HG02973 (cell line): ENCODE data around the gene SH3TC2.

Experiments
- ATAC-seq: cut with Tn5 transposase; IDR thresholded peaks from one replicate; pipeline ENCODE4 v1.9.1; 2021; ENCODE audit warnings: moderate library complexity; ENCODE audit not compliant: unreplicated experiment

Gene SH3TC2

DNA sequence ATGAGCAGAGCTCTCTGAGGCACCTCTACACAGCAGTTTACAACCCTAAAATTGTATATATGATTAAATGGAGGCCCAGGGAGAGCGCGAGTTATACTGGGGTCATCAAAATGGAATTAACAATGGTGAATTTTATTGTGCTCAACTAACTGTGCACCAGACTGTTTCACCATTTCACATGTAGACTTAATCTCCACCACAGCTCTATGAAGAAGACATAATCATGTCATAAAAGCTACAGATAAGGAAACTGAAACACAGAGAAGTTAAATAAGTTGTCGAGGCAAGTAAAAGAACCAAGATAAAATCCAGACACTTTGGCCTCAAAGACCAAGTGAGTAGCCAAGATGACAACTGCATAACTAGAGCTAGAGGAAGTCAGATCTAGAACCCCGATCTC is 1.5 kb downstream of the SH3TC2 start:
- no peak for ATAC-seq

GRCh38 chr5:149060325-149060724 is 2.5 kb downstream of the SH3TC2 start:
- ATAC-seq = no peak

DNA sequence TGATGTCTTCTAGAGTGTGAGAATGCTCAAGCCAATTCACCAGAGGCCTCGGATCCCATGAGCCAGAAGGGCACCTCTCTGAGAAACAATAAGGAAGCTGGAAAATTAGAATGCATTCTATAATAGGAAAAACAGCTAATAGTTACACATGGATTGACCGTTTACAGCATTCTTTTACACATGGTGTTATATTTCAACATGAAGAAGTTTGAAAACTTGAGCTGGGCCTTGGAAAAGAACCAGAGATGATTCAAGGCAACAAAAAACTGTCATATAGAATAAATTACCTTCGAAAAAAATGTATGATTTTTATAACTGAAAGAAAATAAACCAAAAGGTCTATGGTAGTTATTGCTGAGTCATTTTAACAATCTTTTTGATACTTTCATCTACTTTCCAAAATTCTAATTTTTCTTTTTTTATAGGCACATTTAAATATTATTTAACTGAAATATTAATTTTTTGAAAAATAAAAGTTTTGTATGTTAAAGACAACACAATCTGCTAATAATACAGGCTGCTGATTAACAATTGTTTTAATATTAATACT is 6.2 kb downstream of the SH3TC2 start:
- no peak for ATAC-seq

- ATAC-seq = no peak
Observed at GRCh38 chr5:149054416-149054815, 8.4 kb downstream of the SH3TC2 start.

GRCh38 chr5:149053072-149053695 is 9.7 kb downstream of the SH3TC2 start:
- no peak for ATAC-seq

GRCh38 chr5:149049371-149049781 is 13.5 kb downstream of the SH3TC2 start:
- no peak for ATAC-seq

GRCh38 chr5:149048811-149049210 is 14.1 kb downstream of the SH3TC2 start:
- ATAC-seq = no peak

- ATAC-seq = no peak
Observed at GRCh38 chr5:149047462-149047861, 15.4 kb downstream of the SH3TC2 start.

- ATAC-seq = no peak
Observed at GRCh38 chr5:149046196-149046829, 16.5 kb downstream of the SH3TC2 start.

DNA sequence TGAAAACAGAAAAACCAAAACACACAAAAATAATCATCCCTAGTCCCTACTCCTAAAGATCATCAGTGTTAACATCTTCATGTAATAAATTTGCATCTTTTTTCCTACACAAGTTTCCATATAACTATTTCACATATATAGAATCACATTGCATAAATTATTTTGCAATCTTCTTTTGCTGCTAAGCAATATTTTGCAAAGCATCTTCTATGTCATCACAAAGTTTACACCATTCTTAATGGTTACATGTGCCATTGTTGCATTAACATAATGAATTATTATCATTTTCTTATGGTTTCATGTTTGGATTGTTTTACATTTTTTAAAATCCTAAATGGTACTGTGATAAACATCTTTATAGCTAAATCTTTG is 17.8 kb downstream of the SH3TC2 start:
- no peak for ATAC-seq

DNA sequence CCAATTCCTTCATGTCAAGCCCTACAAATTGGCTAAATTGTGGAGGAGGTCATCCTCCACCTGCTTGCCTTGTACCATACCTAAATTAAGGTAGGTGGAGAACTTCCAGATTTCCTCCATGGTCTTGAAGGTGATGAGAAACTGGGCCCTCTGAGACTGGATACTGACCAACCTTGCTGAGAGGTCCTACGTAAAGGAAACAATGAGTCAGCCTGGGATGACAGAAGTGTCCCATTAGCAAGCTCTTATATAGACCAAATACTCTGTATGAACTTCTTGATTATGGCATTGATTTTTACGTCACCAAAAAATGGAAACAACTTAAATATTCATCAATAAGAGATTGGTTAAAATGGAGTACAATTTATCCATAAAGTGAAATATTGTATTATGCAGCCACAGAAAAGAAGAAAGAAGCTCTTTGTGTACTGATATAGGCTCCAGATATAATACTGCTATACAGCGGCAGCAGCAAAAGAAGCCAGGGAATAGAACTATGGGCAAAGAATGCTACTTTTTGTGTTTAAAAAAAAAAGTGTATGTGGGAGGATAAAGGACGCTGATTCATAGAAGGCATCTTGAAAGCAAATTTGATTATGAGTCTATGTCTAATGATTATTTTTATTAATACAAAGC is 18.3 kb downstream of the SH3TC2 start:
- no peak for ATAC-seq

GRCh38 chr5:149043641-149044040 is 19.2 kb downstream of the SH3TC2 start:
- ATAC-seq = no peak

DNA sequence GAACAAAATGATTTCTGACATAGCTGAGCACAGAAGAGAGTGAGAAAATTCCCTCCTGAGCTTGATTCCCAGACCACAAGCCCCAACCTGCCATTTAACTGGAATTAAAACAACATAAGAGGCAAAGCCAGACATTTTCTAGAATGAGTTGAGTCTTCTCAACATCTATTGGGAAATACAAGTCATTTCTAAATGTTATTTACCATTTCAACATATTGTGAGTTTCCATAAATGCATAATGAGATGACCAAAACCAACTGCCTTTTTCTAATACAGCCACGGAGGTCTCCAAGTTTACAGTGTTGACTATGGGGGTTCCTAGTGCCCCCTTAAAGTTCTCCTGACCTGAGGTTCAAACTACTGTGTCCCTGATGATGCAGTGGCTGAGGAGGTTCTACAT is 20.0 kb downstream of the SH3TC2 start:
- ATAC-seq = no peak

- ATAC-seq = no peak
Observed at GRCh38 chr5:149041242-149041641, 21.6 kb downstream of the SH3TC2 start.

DNA sequence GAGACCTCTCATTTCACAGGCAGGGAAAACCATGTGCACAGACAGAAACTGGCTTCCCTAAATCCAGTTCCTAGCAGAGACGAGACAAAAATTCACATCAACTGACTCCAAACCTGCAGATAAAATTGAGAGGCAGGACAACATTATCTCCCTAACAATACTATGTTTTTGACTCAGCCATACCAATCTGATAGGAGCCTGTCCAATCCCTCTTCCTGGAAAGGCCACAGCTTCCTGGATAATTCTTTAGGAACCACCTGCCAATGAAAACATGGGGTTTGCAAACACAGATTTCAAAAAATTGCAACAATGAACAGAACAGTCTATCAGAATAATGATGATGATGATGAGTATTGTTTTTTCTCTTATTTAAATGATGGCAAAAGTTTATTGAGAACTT is 22.4 kb downstream of the SH3TC2 start:
- no peak for ATAC-seq

DNA sequence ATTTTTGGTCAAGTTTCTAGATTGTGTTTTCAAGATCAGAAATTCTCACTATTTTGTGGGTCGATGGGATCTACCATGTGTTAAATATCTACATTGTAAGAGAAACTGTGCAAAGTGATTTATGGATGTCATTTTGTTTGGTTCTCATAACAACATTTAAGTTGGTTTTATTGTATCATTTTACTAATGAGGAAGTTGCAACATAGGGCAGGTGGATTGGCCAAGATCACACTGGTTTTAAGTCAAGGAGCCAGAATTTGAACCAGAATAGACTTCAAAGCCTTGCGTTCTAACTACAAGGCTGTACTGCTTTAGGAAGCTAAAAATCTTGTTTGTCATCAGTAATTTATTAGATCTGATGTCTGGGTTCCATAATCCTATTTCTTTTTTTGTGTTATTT is 23.4 kb downstream of the SH3TC2 start:
- no peak for ATAC-seq

- no peak for ATAC-seq
Observed at GRCh38 chr5:149038336-149039080, 24.4 kb downstream of the SH3TC2 start.

- no peak for ATAC-seq
Observed at GRCh38 chr5:149037817-149038216, 25.0 kb downstream of the SH3TC2 start.

DNA sequence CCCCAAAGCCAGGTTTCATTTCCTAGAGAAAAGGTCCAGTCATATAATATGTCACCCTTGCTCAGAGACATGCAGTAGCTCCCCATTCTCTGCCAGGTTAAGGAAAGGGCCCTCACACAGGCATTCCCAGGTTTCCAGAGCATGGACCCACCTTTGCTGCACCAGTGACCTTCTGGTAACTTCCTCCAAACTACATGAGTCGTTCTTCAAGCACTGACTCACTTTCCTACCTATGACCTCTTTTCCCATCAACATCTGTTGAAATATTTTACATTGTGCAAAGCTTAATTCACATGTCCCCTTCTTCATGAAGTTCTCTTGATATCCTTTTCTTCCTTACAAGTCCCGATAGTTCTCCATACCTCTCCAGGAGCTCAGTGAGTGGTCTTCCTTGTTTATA is 25.9 kb downstream of the SH3TC2 start:
- no peak for ATAC-seq

DNA sequence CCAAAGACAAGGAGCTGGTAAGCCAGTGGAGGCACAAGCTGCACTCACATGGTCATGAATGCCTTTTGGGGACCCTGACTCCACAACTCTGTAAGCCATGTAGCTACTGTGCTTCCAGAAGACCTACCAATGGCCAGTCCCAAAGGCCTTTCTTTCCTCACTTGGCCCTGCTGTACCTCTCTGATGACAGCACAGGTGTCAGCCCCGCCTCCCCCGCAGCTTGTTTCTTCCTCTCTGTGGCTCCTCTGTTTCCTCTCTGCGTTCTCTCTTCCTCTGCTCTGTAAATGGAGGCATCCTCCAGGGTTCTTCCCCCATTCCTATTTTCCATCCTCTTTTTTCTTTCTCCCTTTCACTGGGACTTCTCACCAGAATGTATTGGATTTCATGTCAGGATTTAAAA is 26.7 kb downstream of the SH3TC2 start:
- ATAC-seq = no peak

- ATAC-seq = peak; percentile 95
Observed at GRCh38 chr5:149035372-149035790, 27.5 kb downstream of the SH3TC2 start.
